ENCODE data around the gene SPATA33. TPM values are rescaled to one million over a fixed set of nuclear protein-coding genes. Genes with fewer than 3 reads are reported as not detected.
"Not testable (repeated sequence)": the region's sequence is repeated elsewhere in the genome, so short reads cannot be mapped to it uniquely, and the experiment has no call there.

SPATA33 gene
- total RNA-seq, 1 donor from 2014 or later: 4.8 TPM

DNA sequence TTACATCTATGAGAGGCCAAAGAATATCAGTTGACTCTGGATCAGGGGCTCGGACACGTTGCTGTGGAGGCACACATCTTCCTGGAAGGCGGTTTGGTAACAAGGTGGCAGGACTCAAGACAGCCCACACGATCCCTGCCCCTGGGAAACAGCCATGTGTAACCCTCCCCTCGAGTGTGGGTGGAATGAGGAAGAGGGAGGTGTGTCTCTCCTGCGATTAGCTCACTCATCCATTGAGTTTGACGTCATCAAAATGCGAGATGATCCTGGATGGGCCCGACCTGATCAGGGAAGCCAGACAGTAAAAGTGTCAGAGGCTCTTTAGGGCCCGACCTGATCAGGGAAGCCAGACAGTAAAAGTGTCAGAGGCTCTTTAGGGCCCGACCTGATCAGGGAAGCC is 6.6 kb downstream of the SPATA33 start:
- not testable (repeated sequence) for DNase-seq

DNA sequence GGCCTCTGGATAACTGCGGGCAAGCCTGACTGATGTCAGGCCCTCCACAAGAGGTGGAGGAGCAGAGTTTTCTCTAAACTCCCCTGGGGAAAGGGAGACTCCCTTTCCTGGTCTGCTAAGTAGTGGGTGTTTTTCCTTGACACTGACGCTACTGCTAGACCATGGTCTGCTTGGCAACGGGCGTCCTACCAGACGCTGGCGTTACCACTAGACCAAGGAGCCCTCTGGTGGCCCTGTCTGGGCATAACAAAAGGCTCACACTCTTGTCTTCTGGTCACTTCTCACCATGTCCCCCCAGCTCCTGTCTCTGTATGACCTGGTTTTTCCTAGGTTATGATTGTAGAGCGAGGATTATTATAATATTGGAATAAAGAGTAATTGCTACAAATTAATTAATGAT is 9.4 kb downstream of the SPATA33 start:
- not testable (repeated sequence) for DNase-seq

DNA sequence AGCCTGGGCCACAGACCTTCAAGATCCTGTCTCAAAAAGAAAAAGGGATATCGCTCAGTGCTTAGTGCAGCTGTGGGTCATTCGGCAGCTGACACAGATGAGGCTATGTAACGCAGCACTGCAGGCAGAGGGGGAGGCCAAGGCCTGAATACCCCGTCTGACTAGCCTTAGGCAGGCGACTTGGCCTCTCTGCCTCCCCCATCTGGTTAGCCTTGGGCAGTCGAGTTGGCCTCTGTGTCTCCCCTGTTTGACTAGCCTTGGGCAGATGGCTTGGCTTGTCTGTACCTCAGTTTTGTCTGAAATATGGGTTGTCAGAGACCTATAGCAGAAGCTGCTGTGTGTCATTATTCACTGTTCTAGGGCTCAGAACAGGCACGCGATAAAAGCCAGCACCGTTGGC is 10.0 kb downstream of the SPATA33 start:
- no peak for DNase-seq

GRCh38 chr16:89668790-89669158 is 11.1 kb downstream of the SPATA33 start:
- DNase-seq: no peak

DNA sequence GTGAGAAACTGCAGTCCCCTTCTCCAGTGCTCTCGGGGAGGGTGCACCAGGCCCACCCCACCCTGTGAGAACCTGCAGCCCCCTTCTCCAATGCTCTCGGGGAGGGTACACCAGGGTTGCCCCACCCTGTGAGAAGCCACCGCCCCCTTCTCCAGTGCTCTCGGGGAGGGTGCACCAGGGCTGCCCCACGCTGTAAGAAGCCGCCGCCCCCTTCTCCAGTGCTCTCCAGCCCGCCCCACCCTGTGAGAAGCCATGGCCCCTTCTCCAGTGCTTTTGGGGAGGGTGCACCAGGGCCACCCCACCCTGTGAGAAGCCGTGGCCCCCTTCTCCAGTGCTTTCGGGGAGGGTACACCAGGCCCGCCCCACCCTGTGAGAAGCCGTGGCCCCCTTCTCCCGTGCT is 12.1 kb downstream of the SPATA33 start:
- no peak for DNase-seq

GRCh38 chr16:89670496-89671431 is 13.1 kb downstream of the SPATA33 start:
- DNase-seq: no peak

DNA sequence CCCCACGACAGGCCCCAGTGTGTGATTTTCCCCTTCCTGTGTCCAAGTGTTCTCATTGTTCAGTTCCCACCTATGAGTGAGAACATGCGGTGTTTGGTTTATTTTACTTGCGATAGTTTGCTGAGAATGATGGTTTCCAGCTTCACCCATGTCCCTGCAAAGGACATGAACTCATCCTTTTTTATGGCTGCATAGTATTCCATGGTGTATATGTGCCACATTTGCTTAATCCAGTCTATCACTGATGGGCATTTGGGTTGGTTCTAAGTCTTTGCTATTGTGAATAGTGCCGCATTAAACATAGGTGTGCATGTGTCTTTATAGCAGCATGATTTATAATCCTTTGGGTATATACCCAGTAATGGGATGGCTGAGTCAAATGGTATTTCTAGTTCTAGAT is 13.9 kb downstream of the SPATA33 start:
- not testable (repeated sequence) for DNase-seq

DNA sequence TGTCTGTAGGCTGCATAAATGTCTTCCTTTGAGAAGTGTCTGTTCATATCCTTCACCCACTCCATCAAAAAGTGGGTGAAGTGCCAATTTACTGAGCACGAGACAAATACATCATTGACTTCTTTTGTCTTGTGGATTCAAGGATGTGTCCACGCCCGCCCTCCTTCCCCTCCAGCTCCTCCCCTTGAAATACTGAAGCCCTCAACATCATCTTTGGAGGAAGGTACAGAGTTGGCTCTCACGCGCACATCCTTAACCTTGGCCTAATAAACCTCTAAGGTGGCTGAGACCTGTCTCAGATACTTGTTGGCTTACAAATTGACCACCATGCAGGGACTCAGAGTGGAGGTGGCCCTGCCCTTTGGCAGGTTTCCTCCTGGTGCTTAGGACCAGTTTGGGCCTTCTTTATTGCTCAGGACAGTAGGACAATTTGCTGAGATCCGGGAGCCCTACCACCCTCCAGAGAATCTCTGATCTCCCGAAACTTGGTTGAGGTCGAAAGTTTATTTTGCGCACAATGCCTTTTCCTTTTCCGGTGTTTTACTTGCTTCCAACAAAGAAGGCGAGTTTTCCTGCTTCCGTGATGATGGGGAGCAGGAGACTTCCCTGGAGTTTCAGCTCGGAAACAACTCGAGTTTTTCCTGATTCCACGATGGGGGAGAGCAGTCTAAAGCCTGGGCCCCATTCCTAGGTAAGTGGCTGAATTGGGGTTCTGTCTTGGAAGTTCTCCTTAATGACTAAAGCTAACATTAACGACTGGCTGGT is 14.7 kb downstream of the SPATA33 start:
- no peak for DNase-seq

DNA sequence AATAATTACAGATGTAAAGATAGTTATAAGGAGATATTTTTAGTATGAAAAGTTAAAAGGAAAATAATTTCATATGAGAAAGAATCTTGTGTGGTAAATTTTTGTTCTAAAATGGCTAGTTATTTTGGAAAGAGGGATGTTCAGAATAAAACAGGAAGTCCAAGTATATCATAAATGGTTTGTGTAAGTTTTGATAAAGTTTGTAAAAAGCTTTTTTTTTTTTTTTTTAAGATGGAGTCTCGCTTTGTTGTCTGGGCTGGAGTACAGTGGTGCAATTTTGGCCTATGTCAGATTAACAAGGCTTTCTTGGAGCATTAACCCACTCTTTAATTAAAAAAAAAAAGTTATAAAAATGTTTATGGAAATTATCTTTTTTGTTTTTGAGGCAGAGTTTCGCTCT is 20.6 kb downstream of the SPATA33 start:
- DNase-seq: no peak

DNA sequence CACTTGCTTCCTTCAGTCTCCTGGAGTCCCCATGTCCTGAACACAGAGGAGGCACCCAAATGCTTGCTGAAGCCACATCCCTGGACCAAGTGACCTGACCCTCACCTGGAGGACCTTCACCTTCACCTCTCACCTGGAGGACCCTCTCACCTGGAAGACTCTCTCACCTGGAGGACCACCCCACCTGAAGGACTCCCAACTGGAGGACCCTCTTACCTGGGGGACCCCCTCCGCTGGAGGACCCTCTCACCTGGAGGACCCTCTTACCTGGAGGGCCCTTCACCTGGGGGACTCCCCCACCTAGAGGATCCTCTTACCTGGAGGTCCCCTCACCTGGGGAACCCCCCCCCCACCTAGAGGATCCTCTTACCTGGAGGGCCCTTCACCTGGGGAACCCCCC is 28.3 kb downstream of the SPATA33 start:
- no peak for DNase-seq

DNA sequence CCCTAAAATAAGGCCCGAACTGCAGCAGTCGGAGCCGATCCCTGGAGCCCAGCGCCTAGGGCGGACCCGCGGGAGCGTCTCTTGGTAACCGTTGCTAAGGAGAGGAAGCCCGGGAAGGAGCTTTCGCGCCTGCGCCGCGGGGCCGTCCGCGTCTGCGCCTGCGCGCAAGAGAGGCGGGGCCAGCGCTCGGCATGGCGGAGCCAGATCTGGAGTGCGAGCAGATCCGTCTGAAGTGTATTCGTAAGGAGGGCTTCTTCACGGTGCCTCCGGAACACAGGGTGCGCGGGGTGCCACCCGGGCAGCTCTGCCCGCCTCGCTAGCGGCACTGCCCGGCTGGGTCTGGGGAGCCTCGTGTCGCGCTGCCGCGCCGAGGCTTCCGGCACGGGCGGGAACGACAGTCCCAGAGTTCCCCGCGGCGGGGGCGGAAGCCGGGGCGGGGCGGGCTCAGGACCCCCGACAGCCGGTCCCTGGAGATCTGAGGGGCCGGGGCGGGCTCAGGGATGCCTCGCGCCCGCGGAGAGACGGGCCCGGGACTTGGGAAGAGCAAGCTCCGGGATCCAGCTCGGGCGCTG is 29.0 kb downstream of the SPATA33 start, which contains the start of gene CDK10:
TSS of gene CDK10 (plus strand) at position 170 of the 572 bp plus-strand sequence. CDS start at position 192, 22 bp downstream.
- peak; percentile 84 for DNase-seq

GRCh38 chr16:89687092-89687940 is 29.7 kb downstream of the SPATA33 start:
- DNase-seq: no peak

- DNase-seq: no peak
Measured at GRCh38 chr16:89688395-89688794, 30.8 kb downstream of the SPATA33 start.

DNA sequence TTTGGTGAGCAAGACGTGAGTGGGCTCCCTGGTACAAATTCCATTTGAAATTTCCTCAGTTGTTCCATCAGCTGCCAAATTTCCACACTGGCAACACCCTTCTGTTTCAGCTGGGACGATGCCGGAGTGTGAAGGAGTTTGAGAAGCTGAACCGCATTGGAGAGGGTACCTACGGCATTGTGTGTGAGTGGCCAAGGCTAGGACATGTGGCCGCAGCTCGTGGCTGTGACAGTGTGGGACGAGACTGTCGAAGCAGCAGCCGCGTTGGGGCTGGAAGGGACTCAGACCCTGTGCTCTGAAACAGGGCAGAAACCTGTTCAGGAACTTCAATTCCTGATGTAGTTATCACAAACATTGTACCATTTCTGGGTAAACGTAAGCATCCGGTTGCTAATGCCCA is 31.5 kb downstream of the SPATA33 start:
- DNase-seq: no peak

GRCh38 chr16:89689621-89690020 is 32.0 kb downstream of the SPATA33 start:
- not testable (repeated sequence) for DNase-seq

- DNase-seq: no peak
Measured at GRCh38 chr16:89690392-89690901, 32.8 kb downstream of the SPATA33 start.

- no peak for DNase-seq
Measured at GRCh38 chr16:89691231-89691985, 33.8 kb downstream of the SPATA33 start.

DNA sequence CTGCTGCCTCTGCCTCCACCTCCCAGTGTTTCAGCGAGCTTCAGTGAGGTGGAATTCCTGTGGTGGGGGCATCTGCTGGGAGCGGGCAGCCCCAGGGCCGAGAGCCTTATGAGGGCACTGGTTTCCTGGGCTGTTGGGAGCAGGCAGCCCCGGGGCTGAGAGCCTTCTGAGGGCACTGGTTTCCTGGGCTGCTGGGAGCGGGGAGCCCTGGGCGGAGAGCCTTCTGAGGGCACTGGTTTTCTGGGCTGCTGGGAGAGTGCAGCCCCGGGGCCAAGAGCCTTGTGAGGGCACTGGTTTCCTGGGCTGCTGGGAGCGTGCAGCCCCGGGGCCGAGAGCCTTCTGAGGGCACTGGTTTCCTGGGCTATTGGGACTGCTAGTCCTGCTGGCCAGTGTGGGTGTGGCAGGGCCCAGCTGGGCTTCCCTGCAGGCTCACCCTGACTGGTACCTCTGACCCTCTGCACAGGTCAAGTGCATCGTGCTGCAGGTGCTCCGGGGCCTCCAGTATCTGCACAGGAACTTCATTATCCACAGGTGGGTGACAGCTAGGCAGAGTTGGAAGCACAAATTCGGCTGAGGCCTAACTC is 34.4 kb downstream of the SPATA33 start:
- no peak for DNase-seq

- no peak for DNase-seq
Measured at GRCh38 chr16:89693289-89693731, 35.7 kb downstream of the SPATA33 start.
